Activated CD4-positive, CD25-positive, alpha-beta regulatory T cell treated with anti-CD3 and anti-CD28 coated beads, Interleukin-2, amount 50 U/mL, for 72 hours (primary cell): ENCODE data around the gene NPTXR.
"Not testable (repeated sequence)": the region's sequence is repeated elsewhere in the genome, so short reads cannot be mapped to it uniquely, and the experiment has no call there.

Experiments used
- DNase-seq: peaks from one replicate; pipeline ENCODE4 v3.0.0; 2021

Gene NPTXR

GRCh38 chr22:38868286-38868721 is 24.5 kb upstream of the NPTXR start:
- no peak for DNase-seq

GRCh38 chr22:38867471-38868285 is 23.9 kb upstream of the NPTXR start:
- DNase-seq, result no peak

GRCh38 chr22:38867124-38867455 is 23.3 kb upstream of the NPTXR start:
- no peak for DNase-seq

- no peak for DNase-seq
Measured at GRCh38 chr22:38866399-38867123, 22.7 kb upstream of the NPTXR start.

GRCh38 chr22:38866024-38866398 is 22.2 kb upstream of the NPTXR start:
- no peak for DNase-seq

- no peak for DNase-seq
Measured at GRCh38 chr22:38865201-38866023, 21.6 kb upstream of the NPTXR start.

GRCh38 chr22:38864361-38865191 is 20.7 kb upstream of the NPTXR start:
- no peak for DNase-seq

- DNase-seq, result no peak
Measured at GRCh38 chr22:38863531-38864131, 19.8 kb upstream of the NPTXR start.

- no peak for DNase-seq
Measured at GRCh38 chr22:38862375-38863329, 18.8 kb upstream of the NPTXR start.

GRCh38 chr22:38861927-38862326 is 18.1 kb upstream of the NPTXR start:
- DNase-seq, result no peak

GRCh38 chr22:38861170-38861876 is 17.5 kb upstream of the NPTXR start:
- no peak for DNase-seq

- DNase-seq, result no peak
Measured at GRCh38 chr22:38860283-38861169, 16.7 kb upstream of the NPTXR start.

GRCh38 chr22:38859581-38860282 is 15.9 kb upstream of the NPTXR start:
- DNase-seq, result no peak

- DNase-seq, result no peak
Measured at GRCh38 chr22:38858492-38858891, 14.7 kb upstream of the NPTXR start.

- DNase-seq, result not testable (repeated sequence)
Measured at GRCh38 chr22:38854476-38854875, 10.6 kb upstream of the NPTXR start.

- DNase-seq, result not testable (repeated sequence)
Measured at GRCh38 chr22:38853883-38854282, 10.1 kb upstream of the NPTXR start.

GRCh38 chr22:38853196-38853651 is 9.4 kb upstream of the NPTXR start:
- no peak for DNase-seq

- DNase-seq, result no peak
Measured at GRCh38 chr22:38852522-38852921, 8.7 kb upstream of the NPTXR start.
